Adrenal gland (tissue), 12 donors: Measurements from ENCODE around the gene ANTXR1. TPM values are rescaled to one million over a fixed set of nuclear protein-coding genes. Genes with fewer than 3 reads are reported as not detected.

ENCODE experiments used
- DNase-seq, 7 donors: peaks; one replicate each; pipeline ENCODE4 v3.0.0-alpha.2; 2019 to 2020
- H3K27ac ChIP-seq, 5 donors: fragments of 200-600 bp; sonication (generic) in 4 of 5; 1 replicate in 3 of 5; 2 replicates in 2 of 5; pipeline versions ENCODE4 v1.5.1 to v1.8.0; 2016 to 2020; ENCODE audit warnings: mild to moderate bottlenecking in 1 of 5
- H3K27me3 ChIP-seq: fragments of 200-600 bp; 2 replicates; pipeline ENCODE4 v1.8.0; 2021
- H3K36me3 ChIP-seq, 2 donors: fragments of 200-600 bp; replicated peaks in 1 of 2; 1 replicate in 1 of 2; 2 replicates in 1 of 2; pipeline versions ENCODE4 v1.5.1 to v1.8.0; 2018 to 2022
- H3K4me1 ChIP-seq, 2 donors: fragments of 200-600 bp; replicated peaks in 1 of 2; 1 replicate in 1 of 2; 2 replicates in 1 of 2; pipeline versions ENCODE4 v1.5.1 to v1.8.0; 2018 to 2021
- H3K4me3 ChIP-seq, 4 donors: fragments of 200-600 bp; sonication (generic) in 3 of 4; one replicate each; pipeline ENCODE4 v1.5.1; 2016 to 2018
- H3K9me3 ChIP-seq, 3 donors: fragments of 200-600 bp; sonication (generic) in 1 of 3; replicated peaks in 1 of 3; 1 replicate in 2 of 3; 2 replicates in 1 of 3; pipeline versions ENCODE4 v1.5.1 to v1.8.0; 2016 to 2021
- CTCF ChIP-seq, 6 experiments: fragments of 450-650 bp in 4 of 6; fragments of 200-600 bp in 2 of 6; sonication (generic) in 1 of 6; IDR thresholded peaks; 1 replicate in 5 of 6; 2 replicates in 1 of 6; pipeline versions ENCODE4 v1.5.1 to v1.8.0; 2016 to 2021; ENCODE audit warnings: antibody characterized with exemption in 6 of 6, mild to moderate bottlenecking in 2 of 6, moderate library complexity in 1 of 6
- POLR2A ChIP-seq, 2 donors: fragments of 450-650 bp; IDR thresholded peaks; one replicate each; pipeline ENCODE4 v1.6.1; 2017; ENCODE audit warnings: antibody characterized with exemption in 2 of 2, mild to moderate bottlenecking in 2 of 2, moderate library complexity in 1 of 2
- WGBS, 4 donors: extraction: QIAGEN DNeasy Blood & Tissue Kit in 2 of 4; methylation state at CpG; one replicate each; pipeline versions ENCODE4 v1.1.5 to v1.1.7; 2013 to 2017; 5-methylcytosine and 5-hydroxymethylcytosine counted together
- intact Hi-C, 2 donors: fragments of 100-400 bp; cut with DNase I; formaldehyde crosslinking; loops; one replicate each; pipeline versions ENCODE4 v1.14.1 to v1.15.0; 2022 to 2023
- polyA plus RNA-seq, 3 donors: library from polyadenylated mRNA; stranded (reverse); fragments of 200-250 nt in 2 of 3; fragments of 350-450 nt in 1 of 3; fragmentation: Illumina TruSeq in 1 of 3; extraction: RNeasy Lipid Tissue Mini Kit (QIAGEN cat#74804) in 1 of 3; gene quantifications; one replicate each; pipeline ENCODE4 v1.2.3, GENCODE V29; 2013 to 2014
- total RNA-seq, 9 donors: library from RNA; depleted of rRNA in 4 of 9; stranded (reverse); fragments of >200 nt in 4 of 9; fragments of 120-200 nt in 1 of 9; fragmentation: NEBNext Ultra II Directional in 1 of 9; extraction: Animal tissue kit (Norgen Biotek cat#: 25700) in 1 of 9; gene quantifications; one replicate each; pipeline versions ENCODE4 v1.1.0 to v1.2.4, GENCODE V29; 2013 to 2023
- donor health status: healthy with polysubstance abuse.
- donor health status: Bipolar disorder and iron deficiency.
- donor health status: DM: yes; HTN: yes; CAD: no.
- donor health status: DM: no; HTN: no; CAD: no.
- donor health status: DM: no; HTN: no; CAD: no.
- donor health status: DM: yes; HTN: yes; CAD: no.

Gene ANTXR1
- total and polyA plus RNA-seq, 12 donors = 19.0 to 386 (median 119) TPM

GRCh38 chr2:69081001-69081580, 68.1 kb downstream of the ANTXR1 start:
- Histone ChIP-seq H3K36me3 (peaks cover 0 to 16% of the 10 kb centered on the region in 2 donors), H3K27me3 (no peaks in the 10 kb centered on the region), H3K4me1 (peaks cover 13 to 39% of the 10 kb centered on the region in 2 donors), H3K4me3 (no peak overlapping the region), H3K27ac (peak overlapping the region in 3 of 5 donors; percentile 73 to 83 (median 83)), H3K9me3 (no peaks in the 10 kb centered on the region)
- WGBS, 4 donors = 95 to 100% (median 97%) methylated on average over 3 of the region's 3 CpGs
- intact Hi-C loops = no loop called here
- TF ChIP-seq CTCF (IDR thresholded peaks at IDR 0.05) = no peak
- TF ChIP-seq POLR2A (IDR thresholded peaks at IDR 0.05) = no peak
- DNase-seq = no peak

GRCh38 chr2:69081757-69082156, 68.8 kb downstream of the ANTXR1 start:
- DNase-seq = no peak
- Histone ChIP-seq H3K27me3 (no peaks in the 10 kb centered on the region), H3K4me3 (no peak overlapping the region), H3K4me1 (peaks cover 20 to 46% of the 10 kb centered on the region in 2 donors), H3K36me3 (peaks cover 0 to 15% of the 10 kb centered on the region in 2 donors), H3K27ac (peak overlapping the region in 4 of 5 donors; percentile 61 to 83 (median 78)), H3K9me3 (no peaks in the 10 kb centered on the region)
- no peak for TF ChIP-seq CTCF (IDR thresholded peaks at IDR 0.05)
- TF ChIP-seq POLR2A (IDR thresholded peaks at IDR 0.05) = no peak
- WGBS, 4 donors = 72 to 90% (median 79%) methylated on average over 4 of the region's 4 CpGs
- intact Hi-C loops = no loop called here

GRCh38 chr2:69082430-69082997, 69.5 kb downstream of the ANTXR1 start:
- intact Hi-C loops = no loop called here
- peaks cover 20 to 53% of the 10 kb centered on the region in 2 donors for H3K4me1 ChIP-seq

More at GRCh38 chr2:69082430-69082997, 69.5 kb downstream of the ANTXR1 start:
- Histone ChIP-seq H3K4me3 (no peak overlapping the region), H3K27me3 (no peaks in the 10 kb centered on the region), H3K9me3 (no peaks in the 10 kb centered on the region), H3K27ac (peak overlapping the region in 4 of 5 donors; percentile 61 to 83 (median 78)), H3K36me3 (peaks cover 0 to 7% of the 10 kb centered on the region in 2 donors)
- TF ChIP-seq POLR2A (IDR thresholded peaks at IDR 0.05) = no peak
- no peak for TF ChIP-seq CTCF (IDR thresholded peaks at IDR 0.05)
- 18 to 29% (median 22%) methylated on average over 7 to 9 of the region's 9 CpGs for WGBS, 4 donors
- DNase-seq = peak; percentile 63 to 92 (median 88)
